NCI-H2029 treated with DMSO at 0.1 percent for 48 hours (cell line): ENCODE measurements around the gene PTPRO.

Experiments
- DNase-seq: peaks from one replicate; lab custom pipeline; 2025; lab: John Stamatoyannopoulos, UW

PTPRO gene

DNA sequence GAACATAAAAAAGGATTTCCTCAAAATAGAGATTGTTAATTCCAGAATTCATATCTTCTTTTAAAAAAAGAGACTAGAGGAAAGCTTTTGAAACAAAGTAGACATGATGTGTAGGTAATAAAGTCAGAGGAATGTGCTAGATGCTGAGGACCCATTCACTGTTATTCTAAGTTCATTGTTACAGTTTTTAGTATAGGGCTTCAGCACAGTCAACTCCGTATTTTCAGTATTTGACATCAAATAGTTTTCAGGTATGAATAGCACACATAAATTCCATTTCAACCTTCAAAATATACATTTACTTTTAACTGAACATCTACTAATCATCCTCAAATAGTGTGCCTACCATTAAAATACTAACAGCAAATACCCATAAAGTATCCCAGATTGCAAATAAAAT, 239.1 kb downstream of the PTPRO start:
- no peak for DNase-seq

DNA sequence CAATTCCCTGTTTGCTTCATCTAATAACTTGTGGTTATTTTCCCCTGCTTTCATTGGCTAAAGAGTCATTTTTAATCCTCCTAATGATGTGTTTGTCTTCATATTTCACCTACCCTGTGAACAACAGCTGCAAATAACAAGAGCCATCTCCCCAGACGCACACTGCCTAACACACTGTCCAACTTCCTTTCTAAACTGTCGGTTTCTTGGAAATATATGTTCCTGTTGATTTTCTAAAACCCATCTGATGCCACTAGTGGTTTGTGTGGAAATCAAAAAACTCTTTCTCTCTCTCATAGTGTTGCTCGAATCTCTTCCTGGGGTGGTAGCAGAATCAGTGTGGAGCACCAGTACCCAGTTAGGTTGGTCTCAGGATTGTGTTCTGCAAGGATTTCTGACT, 240.0 kb downstream of the PTPRO start:
- no peak for DNase-seq

DNA sequence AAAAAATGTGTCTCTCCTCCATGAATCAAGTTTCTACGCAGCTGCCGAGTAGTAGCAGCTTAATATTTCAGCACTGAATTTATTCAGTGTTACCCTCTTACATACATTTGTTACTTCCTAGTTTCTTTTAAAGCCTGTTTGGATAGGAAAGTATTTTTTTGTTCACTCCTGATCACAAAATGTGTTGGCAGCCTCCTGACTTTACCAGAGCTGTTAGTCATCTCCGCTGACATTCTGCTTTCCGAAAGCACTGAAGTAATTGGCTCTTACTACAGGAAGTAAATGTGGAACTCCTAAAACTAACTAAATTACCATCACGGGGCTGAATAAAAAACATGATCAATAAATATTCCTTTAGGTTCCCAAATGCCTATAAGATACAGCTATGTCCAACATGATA, 241.4 kb downstream of the PTPRO start:
- DNase-seq: no peak

DNA sequence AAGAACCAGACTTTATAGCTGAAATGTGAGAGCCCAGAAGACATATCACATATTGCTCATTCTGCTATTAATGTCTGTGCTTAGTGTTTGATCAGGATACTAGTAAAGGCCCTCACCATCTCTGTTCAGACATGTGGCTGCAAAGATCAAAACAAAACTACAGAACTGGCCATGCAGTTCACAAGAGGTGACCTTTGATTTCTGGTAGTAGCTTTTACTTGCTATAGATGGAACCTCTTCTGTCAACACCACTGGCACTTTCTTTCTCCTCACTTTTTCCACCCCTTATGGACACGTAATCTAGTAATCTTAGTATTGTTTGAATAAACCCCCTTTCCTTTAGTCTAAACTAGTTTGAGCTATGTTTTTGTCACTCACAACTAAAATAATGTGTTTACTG, 252.0 kb downstream of the PTPRO start:
- no peak for DNase-seq

DNA sequence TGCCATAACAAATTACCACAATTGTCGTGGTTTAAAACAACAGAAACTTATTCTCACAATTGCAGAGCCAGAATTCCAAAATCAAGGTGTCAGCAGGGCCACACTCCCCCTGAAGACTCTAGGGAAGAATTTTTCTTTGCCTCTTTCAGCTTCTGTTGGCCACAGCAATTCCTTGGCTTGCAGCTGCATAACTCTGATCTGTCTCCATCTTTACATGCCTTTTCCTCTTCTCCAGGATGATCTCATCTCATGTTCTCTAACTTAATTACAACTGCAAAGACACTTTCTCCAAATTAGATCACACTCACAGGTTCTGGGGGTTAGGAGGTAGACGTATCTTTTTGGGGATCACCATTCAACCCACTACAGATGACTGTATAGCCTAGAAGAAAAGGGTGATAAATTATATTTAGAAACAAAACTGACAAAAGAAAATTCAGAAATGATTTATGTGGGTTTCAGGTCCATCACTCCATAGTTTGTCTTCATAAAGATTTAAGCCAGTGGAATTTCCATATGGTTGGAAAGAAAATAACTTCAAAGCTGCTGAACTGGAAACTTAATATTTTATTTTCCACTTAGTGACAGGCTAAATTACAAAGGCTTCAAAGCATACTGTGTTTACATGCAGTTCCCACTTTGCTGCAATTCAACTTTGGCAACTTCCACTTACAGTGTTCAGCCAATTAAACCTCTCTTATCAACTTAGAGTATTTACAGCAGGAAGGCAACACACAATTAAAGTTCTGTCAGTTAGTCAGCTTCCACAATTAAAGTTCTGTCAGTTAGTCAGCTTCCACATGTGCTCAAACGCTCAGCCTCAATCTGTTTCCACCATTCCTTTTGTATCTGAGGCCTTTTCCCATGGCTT, 253.6 kb downstream of the PTPRO start:
- DNase-seq: no peak

DNA sequence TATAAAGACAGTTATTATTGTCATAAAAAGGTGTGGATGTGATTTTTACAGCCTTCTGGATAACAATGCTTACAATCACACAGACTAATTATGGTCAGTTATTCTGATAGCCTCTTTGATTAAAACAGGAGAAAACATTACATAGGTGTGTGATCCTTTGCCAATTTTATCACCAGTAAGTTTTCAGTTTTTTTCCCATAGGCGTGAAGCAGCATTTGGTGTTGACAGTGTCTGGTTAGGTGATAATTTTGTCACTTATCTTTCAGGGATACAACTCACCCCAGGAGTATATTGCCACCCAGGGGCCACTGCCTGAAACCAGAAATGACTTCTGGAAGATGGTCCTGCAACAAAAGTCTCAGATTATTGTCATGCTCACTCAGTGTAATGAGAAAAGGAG, 258.1 kb downstream of the PTPRO start:
- DNase-seq: no peak

DNA sequence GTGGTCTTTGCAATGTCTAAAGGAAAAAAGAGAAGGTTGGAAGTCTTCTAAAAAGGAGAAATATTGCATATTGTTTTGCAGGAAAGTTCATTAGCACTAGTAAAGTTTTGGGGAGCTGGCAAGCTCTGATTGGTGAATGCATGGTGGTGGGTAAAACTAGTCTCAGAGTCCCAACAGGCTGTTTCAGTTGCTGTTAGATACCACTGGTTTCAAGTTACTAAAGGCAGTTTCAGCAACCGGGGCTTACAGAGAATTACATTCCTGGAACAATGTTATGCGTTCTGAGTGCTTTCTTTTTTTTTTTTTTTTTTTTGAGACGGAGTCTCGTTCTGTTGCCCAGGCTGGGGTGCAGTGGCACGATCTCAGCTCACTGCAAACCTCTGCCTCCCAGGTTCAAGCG, 258.7 kb downstream of the PTPRO start:
- no peak for DNase-seq

DNA sequence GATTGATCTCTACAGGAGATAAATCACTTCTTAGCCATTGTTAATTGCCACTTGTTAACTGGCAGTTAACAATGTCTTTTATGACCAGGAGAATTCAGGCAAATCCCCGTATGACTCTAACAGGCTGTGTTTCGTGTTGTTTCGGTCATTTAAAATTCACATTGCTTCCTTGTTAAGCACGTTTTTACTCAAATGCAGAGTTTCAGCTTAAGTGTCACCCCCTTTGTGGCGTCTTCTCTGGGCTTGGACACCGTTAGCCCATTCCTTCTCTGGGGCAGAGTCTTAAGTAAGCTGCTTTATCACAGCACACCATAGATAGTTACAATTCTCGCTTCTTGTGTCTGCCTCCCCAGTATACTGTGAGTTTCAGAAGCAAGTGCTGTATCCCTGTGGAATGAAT, 261.5 kb downstream of the PTPRO start:
- DNase-seq: no peak

DNA sequence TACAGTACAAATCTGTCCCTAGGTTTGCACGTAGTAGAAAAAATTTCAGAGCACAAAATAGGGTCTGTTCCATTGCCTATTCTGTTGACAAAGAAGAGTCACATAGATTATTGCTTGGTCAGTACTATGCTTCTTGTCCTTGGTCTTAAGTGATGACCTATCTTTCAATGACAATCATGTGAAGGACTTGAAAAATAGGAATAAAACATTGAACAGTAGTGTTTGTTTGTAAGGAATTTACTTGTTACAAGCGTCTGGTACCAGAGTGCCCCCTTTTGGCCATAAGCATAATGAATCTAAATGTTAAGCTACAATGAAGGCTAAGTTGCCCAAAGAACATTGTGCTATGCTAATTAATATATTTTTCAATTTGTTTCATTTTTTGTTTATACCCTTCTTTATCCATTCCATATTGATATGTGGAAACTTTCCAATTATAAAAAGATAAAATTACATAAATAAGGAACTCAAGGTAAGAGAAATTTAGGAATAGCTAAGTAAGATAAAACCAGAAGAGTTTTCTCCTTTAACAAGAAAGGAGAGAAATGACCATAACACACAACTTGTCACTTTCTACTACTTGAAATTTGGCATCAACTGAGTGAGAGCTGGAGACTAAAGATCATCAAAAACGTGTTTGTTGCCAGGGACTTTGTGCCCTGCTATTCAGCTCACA, 262.2 kb downstream of the PTPRO start:
- DNase-seq: peak; percentile 20

DNA sequence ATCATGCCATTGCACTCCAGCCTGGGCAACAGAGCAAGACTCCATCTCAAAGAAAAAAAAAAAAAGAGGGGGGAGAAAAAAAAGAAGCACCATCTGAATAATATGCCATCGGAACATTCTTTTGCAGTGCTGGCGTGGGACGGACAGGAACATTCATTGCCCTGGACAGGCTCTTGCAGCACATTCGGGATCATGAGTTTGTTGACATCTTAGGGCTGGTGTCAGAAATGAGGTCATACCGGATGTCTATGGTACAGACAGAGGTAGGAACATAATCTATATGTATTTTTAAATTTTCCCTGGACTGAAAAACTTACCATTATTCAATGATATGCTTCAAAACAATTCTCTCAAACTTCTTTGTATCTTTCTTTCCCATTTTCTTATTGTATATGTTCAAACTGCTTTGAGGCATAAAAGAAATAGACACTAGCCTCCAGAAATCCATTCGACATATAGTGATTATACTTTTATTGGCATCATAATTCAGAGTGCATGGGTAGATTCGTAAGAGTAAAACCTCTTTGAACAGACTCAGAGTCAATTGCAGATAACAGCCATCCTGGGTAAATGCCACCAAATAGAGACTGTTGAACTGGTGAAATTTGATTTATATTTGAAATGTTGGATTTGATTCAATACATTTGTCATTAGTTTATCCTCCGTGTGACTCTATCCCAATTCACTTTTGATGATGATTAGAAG, 267.2 kb downstream of the PTPRO start:
- no peak for DNase-seq

DNA sequence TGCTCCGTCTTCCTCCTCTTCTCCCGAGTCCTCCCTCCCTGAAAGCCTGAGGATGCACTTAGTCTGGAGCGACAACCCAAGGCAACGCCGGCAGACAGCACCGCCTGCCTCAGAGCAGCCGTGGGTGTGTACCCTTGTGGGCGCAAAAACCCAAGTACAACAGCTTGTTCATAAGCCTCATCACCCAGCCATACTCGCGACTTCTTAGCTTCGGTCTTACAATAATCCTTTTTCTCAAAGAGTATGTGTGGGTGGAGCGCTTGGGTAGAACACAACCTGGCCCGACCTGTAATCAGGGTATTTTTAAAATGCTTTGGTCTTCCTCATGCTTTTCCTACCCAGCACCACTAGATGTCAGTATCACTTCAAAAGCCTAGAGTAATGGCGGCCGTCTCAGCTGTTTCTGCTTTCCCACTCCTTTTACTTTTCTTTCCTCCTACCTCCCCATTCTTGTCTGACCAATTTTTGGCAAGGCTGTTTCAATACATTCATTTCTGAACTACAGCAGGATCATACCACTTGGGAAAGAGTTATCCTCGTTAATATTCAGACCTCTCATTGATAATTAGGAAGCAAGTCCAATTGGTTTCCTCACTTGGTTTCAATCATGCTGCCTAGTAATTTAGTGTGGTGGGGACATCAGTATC, 268.0 kb downstream of the PTPRO start:
- peak; percentile 79 for DNase-seq

DNA sequence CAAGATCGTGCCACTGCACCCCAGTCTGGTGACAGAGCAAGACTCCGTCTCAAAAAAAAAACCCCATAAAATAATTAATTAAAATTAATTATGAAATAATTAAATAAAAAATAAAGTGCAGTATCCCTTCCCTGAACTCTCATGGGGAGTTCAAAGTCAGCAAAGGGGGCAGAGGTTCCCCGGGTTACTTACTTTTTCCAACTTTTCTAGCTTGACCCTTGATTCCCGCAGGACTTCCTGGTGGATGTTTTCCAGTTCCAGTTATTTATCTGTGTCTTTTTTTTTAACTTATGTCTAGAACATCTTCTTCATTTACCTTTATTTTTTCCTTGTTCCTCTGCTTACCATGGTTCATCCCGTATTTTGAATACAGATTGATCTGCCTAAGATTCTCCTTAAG, 269.5 kb downstream of the PTPRO start:
- DNase-seq: no peak

DNA sequence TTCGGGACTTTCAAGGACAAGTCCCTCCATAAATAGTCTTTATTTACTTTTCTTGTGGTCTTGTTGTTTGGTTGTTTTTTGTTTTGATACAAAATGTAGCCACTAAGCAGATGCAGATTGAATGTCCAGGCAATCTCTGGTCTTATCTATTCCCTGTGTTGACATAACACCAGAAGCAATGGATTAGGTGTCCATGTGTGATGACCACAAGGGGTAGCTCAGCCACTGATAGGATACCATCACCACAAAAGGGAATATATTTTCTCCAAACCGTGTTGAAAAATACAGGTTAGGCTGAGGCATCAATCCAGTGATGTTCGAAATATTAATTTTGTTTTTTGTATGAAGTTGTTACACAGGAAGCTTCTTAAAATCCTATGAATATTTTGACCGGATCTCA, 270.6 kb downstream of the PTPRO start:
- no peak for DNase-seq

DNA sequence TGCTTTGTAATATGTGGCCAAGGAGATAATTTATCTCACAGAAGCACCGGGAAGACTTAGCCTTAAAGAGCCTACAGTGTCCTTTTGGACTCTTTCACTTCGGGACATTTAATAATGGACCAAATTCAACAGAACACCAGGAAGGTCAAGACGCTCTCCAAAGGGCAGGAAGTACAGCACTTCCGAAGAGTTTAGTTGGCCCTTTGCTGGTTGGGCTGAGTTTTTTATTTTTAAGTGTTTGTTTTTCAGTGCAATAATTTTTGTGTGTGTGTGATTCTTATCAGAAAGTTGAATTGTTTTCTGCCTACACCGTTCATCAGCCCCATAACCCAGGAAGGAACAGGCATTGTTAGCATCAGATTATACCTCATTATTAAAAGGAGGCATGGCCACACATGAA, 273.9 kb downstream of the PTPRO start:
- no peak for DNase-seq

DNA sequence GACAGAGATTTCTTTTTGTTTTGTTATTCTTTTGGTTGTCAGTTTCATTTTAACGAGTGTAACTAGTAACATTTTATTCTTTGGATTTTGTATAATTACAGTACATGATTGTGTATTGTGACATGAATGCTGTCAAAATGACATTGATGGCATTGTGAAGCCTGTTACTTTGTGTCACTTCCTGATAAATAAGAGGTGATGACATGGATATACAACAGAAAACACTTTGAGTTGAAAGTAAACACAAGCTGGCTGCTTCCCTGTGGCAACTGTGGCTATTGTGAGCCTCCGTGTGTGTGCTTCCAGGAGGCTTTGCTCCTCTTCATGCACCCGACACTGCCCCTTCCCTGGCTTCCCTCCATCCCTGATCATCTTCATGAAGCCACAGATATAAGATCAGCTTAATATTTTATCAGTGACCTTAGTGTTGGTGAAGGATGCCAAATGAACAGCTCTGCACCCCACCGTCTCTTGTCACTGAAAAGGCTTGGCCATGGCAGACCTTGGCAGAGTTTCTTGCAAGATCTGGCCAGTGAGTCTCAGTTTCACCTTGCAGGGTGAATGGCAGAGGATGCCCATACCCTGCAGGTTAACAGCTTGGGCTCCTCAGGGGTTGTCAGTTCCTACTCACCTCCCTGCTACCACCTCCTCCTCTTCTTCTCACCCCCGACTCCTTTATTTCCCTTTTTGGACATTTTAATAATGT, 275.0 kb downstream of the PTPRO start:
- peak; percentile 30 for DNase-seq

DNA sequence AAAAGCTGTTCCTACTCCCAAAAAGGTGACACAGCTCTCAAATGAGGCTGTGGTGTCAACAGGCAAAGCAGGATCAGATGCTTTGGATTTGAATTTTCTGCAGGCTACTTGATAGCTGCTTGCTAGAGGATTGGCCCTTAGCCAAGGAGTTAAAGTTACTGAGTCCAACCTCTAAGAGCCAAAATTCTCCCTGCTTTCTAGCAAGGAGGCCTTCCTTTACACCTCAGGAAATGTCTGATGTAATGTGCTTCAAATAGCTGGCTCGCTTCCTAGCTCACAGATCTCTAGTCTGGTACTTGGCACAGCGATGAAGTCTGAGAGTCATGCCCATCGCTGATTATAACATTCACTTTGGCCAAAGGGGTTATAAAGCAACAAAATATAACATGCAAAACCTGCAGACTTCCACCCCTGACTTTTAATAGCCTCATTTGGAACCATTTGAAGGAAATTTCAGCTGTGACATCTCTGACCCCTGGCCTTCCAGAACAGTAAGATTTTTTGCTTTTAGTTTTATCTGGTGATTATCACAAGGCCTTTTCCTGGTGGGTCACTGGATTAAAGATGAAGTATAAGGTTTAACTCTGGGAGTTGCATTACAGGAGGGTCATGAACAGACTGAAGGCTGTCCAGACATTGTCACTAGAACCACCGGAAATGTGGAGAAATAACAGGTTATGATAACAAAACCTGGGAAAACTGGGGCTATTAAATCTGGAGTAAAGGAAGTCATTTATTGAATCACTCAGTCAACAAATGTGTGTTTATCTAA, 277.1 kb downstream of the PTPRO start:
- peak; percentile 38 for DNase-seq

DNA sequence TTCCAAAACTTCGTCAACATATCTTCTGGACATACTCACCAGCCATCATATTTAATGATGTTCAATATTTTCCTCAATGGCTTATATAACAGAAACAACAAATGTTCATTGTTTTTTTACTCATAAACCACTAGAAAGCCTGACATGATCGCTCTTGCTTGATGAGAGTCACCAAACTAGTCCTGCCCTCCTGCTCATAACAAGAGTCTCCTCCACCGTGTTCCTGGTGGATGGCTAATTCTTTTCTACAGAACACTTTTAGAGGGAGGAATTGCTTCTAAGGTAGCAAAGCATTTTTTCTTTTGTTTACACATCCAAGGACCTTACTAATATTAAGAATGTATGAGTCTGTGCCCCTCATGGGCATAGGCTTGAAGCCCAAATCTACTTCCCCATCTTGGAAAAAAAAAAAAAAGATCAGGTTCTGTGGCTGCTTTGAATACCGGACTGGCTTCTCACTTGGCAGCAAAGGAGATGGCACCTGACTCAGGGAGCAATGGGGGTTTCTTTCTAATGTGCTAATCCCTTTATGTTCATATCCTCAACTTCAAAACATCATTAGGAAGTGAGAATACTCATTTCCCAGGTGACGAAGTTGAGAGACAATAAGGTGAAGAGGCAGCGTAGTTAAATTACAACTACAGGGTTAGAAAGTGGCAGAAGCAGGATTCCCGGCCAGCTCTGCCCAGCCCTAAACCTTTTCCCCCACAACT, 278.1 kb downstream of the PTPRO start:
- no peak for DNase-seq

DNA sequence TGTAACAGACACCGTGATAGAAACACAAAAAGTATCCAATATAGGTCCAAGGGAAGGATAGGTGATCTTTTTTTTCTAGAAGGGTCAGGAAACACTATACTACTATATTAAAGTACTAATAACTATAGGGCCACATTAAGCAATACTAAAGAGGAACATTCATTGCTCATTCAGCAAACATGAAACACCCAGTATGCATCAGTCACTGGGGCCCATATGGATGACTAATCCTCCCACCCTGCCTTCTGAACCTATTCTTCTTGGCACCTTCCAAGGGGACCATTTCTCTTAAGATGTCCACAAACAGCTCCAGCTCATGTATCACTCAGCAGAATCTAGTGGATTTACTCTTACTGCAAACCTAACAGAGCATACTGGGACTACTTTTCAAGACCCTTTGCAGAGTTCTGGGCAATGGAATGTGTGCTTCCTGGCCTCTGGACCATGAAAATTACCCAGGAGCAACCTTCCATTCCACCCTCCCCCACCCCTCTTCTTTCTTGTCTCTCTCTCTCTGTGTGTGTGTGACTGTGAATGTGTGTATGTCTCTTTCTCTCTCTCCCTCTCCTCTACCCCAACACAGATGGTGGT, 279.0 kb downstream of the PTPRO start:
- no peak for DNase-seq

DNA sequence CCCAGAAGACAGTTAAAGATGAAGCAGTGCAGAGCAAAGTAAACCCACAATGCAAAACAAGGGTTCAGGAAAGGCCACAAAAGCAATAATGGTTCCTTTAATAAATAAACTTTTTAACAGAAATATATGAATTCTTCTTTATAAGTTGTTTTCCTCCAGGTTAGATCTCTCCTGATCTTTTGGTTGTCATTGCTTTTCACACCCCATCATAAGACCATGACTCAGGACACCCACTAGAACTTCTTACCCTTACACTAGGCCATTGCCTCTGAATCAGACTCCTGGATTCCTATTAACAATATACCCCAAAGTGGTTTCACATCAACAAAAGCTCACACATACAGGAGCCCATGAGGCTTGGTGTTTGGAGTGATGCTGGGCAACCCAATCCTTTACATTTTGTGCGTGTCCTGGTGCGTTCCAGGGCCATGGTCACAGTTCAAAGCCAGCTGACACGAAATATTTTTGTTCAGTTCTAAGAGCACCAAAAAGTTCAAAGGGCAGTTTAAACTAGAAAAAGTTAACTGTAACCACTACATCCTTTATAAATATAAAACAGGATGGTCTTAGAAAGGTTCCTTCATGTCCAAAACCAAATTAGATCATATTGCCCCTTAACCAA, 279.9 kb downstream of the PTPRO start:
- DNase-seq: no peak
